ENCODE measurements around the gene PFKFB4. TPM values are rescaled to one million over a fixed set of nuclear protein-coding genes. Genes with fewer than 3 reads are reported as not detected.
A peak's percentile ranks its signal among the peaks of the same experiment; 100 is the strongest.

PFKFB4 gene
- total and polyA plus RNA-seq, 9 of the 15 experiments (the other 6 are each of a cell fraction or from before 2014, with no cell fraction given): 0.92 to 56.3 (median 13.5) TPM

DNA sequence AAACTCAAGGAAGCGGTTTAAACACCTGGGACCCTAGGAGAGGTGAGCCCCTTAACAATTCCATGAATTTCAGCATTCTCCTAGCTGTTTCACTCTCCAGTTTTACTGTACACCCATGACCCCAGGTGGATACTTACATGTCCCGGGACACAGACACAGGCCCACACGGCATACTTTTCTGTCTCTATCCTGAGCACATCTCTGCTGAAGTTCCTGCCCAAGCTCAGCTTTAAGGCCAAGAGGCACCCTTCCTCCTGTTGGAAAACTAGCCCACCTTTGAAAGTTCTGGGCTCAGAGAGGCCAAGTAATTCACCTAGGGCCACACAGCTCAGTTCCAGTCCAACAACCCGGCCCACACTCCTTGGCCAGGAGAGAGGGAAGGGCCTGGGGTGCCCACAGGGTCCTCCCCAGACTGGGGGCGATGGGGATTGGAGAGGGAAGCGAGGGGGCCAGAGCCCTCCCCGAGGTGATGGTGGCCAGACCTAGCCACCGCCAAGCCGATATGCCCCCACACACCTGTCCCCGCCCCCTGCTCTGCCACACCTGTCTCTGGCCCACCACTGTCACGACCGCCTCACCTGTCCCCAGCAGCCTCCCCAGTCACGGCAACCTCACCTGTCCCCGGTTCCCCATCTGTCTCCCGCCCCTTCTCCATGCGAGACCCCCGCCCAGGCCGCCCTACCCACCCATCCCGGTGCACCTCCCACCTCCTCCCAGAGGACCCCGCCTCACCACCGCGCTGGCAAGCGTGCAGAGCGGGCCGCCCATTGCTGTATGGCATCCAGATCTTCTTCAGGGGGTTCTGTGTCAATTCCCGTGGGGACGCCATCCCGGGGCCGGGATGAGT, 431 bp downstream of the PFKFB4 start (continued):
- TF ChIP-seq SIRT6 (IDR thresholded peaks at IDR 0.05; ENCODE audit: low read depth, low read length) (no peak), ZNF449 (CRISPR knock-in tag; IDR thresholded peaks at IDR 0.05) (no peak), BCOR (IDR thresholded peaks at IDR 0.05) (peak; percentile 81), ZFP36 (IDR thresholded peaks at IDR 0.05; ENCODE audit: low read depth, low read length, partially characterized antibody) (peak; percentile 73), PHB2 (IDR thresholded peaks at IDR 0.05; ENCODE audit: low read depth) (no peak), HMGN3 (IDR thresholded peaks at IDR 0.05; ENCODE audit: borderline replicate concordance, extremely low read depth, insufficient read length, low read depth, low read length) (no peak), ZNF589 (CRISPR knock-in tag; IDR thresholded peaks at IDR 0.05; ENCODE audit: low read depth) (no peak), ADNP (tag; IDR thresholded peaks at IDR 0.05) (peak; percentile 47; the same call in 1 of the 2 replicates), TARDBP (IDR thresholded peaks at IDR 0.05) (no peak), HES1 (IDR thresholded peaks at IDR 0.05; ENCODE audit: low read depth) (no peak), HOXB6 (CRISPR knock-in tag; IDR thresholded peaks at IDR 0.05; ENCODE audit: borderline replicate concordance) (no peak), ZBTB7A (IDR thresholded peaks at IDR 0.05; ENCODE audit: borderline replicate concordance, control insufficient read depth, low read depth, low read length) (peak; percentile 47; the same call in 1 of the 2 replicates), TCF3 (CRISPR knock-in tag; IDR thresholded peaks at IDR 0.05) (no peak), MLX (CRISPR knock-in tag; conservative IDR thresholded peaks at IDR 0.05) (no peak), MAZ (CRISPR knock-in tag; conservative IDR thresholded peaks at IDR 0.05 in 1 of 2, IDR thresholded peaks at IDR 0.05 in 1 of 2) (0 out of 4 replicates have a peak, but pooled peaks of 1 of the 2 experiments have one; percentile 13), ZNF431 (CRISPR knock-in tag; IDR thresholded peaks at IDR 0.05) (no peak), SMAD3 (CRISPR knock-in tag; conservative IDR thresholded peaks at IDR 0.05) (no peak), SMARCA5 (IDR thresholded peaks at IDR 0.05) (peak; percentile 33; the same call in 1 of the 2 replicates), EZH2 (IDR thresholded peaks at IDR 0.05; ENCODE audit: borderline replicate concordance, low read depth, low read length) (no peak), CHD1 (IDR thresholded peaks at IDR 0.05; ENCODE audit: low read length) (peak; percentile 57), MEIS2 (IDR thresholded peaks at IDR 0.05; ENCODE audit: partially characterized antibody) (no peak), ZSCAN29 (IDR thresholded peaks at IDR 0.05) (no peak), ZNF224 (CRISPR knock-in tag; IDR thresholded peaks at IDR 0.05) (no peak)
- TF ChIP-seq, protein P1, sequence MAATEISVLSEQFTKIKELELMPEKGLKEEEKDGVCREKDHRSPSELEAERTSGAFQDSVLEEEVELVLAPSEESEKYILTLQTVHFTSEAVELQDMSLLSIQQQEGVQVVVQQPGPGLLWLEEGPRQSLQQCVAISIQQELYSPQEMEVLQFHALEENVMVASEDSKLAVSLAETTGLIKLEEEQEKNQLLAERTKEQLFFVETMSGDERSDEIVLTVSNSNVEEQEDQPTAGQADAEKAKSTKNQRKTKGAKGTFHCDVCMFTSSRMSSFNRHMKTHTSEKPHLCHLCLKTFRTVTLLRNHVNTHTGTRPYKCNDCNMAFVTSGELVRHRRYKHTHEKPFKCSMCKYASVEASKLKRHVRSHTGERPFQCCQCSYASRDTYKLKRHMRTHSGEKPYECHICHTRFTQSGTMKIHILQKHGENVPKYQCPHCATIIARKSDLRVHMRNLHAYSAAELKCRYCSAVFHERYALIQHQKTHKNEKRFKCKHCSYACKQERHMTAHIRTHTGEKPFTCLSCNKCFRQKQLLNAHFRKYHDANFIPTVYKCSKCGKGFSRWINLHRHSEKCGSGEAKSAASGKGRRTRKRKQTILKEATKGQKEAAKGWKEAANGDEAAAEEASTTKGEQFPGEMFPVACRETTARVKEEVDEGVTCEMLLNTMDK (IDR thresholded peaks at IDR 0.05; ENCODE audit: borderline replicate concordance, insufficient read depth, low read depth, low read length, poor library complexity, severe bottlenecking): no peak

All from K562 (cell line).